H9 (cell line): ENCODE data around the gene ZC3H10. TPM values are rescaled to one million over a fixed set of nuclear protein-coding genes. Genes with fewer than 3 reads are reported as not detected.

Experiments
- DNase-seq: peaks from one replicate; pipeline ENCODE4 v3.0.0-alpha.2; 2017
- H2AFZ ChIP-seq: one replicate; pipeline ENCODE4 v1.6.1; 2013; ENCODE audit warnings: mild to moderate bottlenecking, low read length, control low read depth, moderate library complexity
- H2AK5ac ChIP-seq: 2 replicates; pipeline ENCODE4 v1.6.1; 2013; ENCODE audit warnings: low read length, control low read depth, mixed read lengths; ENCODE audit not compliant: insufficient read length
- H2BK120ac ChIP-seq: one replicate; pipeline ENCODE4 v1.6.1; 2013; ENCODE audit warnings: low read depth, mild to moderate bottlenecking, low read length, control low read depth, inconsistent platforms; ENCODE audit not compliant: poor library complexity, severe bottlenecking
- H2BK12ac ChIP-seq: 2 replicates; pipeline ENCODE4 v1.6.1; 2013; ENCODE audit warnings: low read length, control low read depth, mixed read lengths, low read depth; ENCODE audit not compliant: insufficient read length
- H2BK15ac ChIP-seq: 2 replicates; pipeline ENCODE4 v1.6.1; 2013; ENCODE audit warnings: low read depth, low read length, control low read depth
- H2BK20ac ChIP-seq: one replicate; pipeline ENCODE4 v1.6.1; 2013; ENCODE audit warnings: low read depth, mild to moderate bottlenecking, low read length, control low read depth, inconsistent platforms; ENCODE audit not compliant: poor library complexity, severe bottlenecking
- H2BK5ac ChIP-seq: 2 replicates; pipeline ENCODE4 v1.6.1; 2013; ENCODE audit warnings: low read length, control low read depth, mixed read lengths; ENCODE audit not compliant: insufficient read length
- H3K14ac ChIP-seq: 2 replicates; pipeline ENCODE4 v1.6.1; 2013; ENCODE audit warnings: low read length, control low read depth; ENCODE audit not compliant: insufficient read depth
- H3K18ac ChIP-seq: 2 replicates; pipeline ENCODE4 v1.6.1; 2013; ENCODE audit warnings: low read depth, mild to moderate bottlenecking, mixed read lengths, low read length, control low read depth; ENCODE audit not compliant: insufficient read length
- H3K23ac ChIP-seq: 2 replicates; pipeline ENCODE4 v1.6.1; 2013; ENCODE audit warnings: low read length, control low read depth, mixed read lengths, low read depth; ENCODE audit not compliant: insufficient read length
- H3K23me2 ChIP-seq: 2 replicates; pipeline ENCODE4 v1.6.1; 2013; ENCODE audit warnings: low read depth, mild to moderate bottlenecking, mixed read lengths, low read length, control low read depth; ENCODE audit not compliant: insufficient read length, poor library complexity, severe bottlenecking
- H3K27ac ChIP-seq: 2 replicates; pipeline ENCODE4 v1.5.1; 2013; ENCODE audit warnings: low read length, control low read depth, mixed read lengths, low read depth; ENCODE audit not compliant: insufficient read length
- H3K27me3 ChIP-seq: 2 replicates; pipeline ENCODE4 v1.6.1; 2013; ENCODE audit warnings: low read length, control low read depth, inconsistent platforms; ENCODE audit not compliant: insufficient read depth
- H3K4ac ChIP-seq: 2 replicates; pipeline ENCODE4 v1.6.1; 2013; ENCODE audit warnings: low read depth, mild to moderate bottlenecking, control low read depth, inconsistent platforms, low read length, moderate library complexity
- H3K4me1 ChIP-seq: 2 replicates; pipeline ENCODE4 v1.6.1; 2013; ENCODE audit warnings: low read length, control low read depth, inconsistent platforms; ENCODE audit not compliant: insufficient read depth
- H3K4me2 ChIP-seq: 2 replicates; pipeline ENCODE4 v1.6.1; 2013; ENCODE audit warnings: low read length, control low read depth, mixed read lengths; ENCODE audit not compliant: insufficient read length, insufficient read depth
- H3K56ac ChIP-seq: 2 replicates; pipeline ENCODE4 v1.6.1; 2013; ENCODE audit warnings: low read depth, mild to moderate bottlenecking, mixed read lengths, low read length, control low read depth; ENCODE audit not compliant: insufficient read length
- H3K79me1 ChIP-seq: 2 replicates; pipeline ENCODE4 v1.6.1; 2013; ENCODE audit warnings: low read depth, mild to moderate bottlenecking, moderate library complexity, low read length, control low read depth, inconsistent platforms; ENCODE audit not compliant: insufficient read depth, poor library complexity, severe bottlenecking
- H3K79me2 ChIP-seq: 2 replicates; pipeline ENCODE4 v1.6.1; 2013; ENCODE audit warnings: low read length, control low read depth, inconsistent platforms; ENCODE audit not compliant: insufficient read depth
- H3K9ac ChIP-seq: 2 replicates; pipeline ENCODE4 v1.6.1; 2013; ENCODE audit warnings: low read length, control low read depth, mixed read lengths; ENCODE audit not compliant: insufficient read length; ENCODE audit errors: extremely low read depth
- H3K9me3 ChIP-seq: one replicate; pipeline ENCODE4 v1.6.1; 2013; ENCODE audit warnings: low read depth, low read length, inconsistent platforms; ENCODE audit not compliant: control insufficient read depth
- H3T11ph ChIP-seq: one replicate; pipeline ENCODE4 v1.6.1; 2013; ENCODE audit warnings: mild to moderate bottlenecking, low read length, control low read depth, inconsistent platforms
- H4K20me1 ChIP-seq: one replicate; pipeline ENCODE4 v1.6.1; 2013; ENCODE audit not compliant: control insufficient read depth, insufficient read length, insufficient read depth
- H4K5ac ChIP-seq: 2 replicates; pipeline ENCODE4 v1.6.1; 2013; ENCODE audit warnings: low read depth, mild to moderate bottlenecking, mixed read lengths, low read length, control low read depth; ENCODE audit not compliant: insufficient read length
- H4K8ac ChIP-seq: replicated peaks from 2 replicates; pipeline ENCODE4 v1.6.1; 2013; ENCODE audit warnings: low read length, control low read depth, mixed read lengths, low read depth; ENCODE audit not compliant: insufficient read length
- H4K91ac ChIP-seq: 2 replicates; pipeline ENCODE4 v1.6.1; 2013; ENCODE audit warnings: low read depth, mild to moderate bottlenecking, moderate library complexity, mixed read lengths, low read length, control low read depth; ENCODE audit not compliant: insufficient read length
- H3K27ac Mint-ChIP-seq, 3 experiments: 2 replicates in 2 of 3; 3 replicates in 1 of 3; pipeline ENCODE4 v1.8.0; 2020 to 2021; ENCODE audit warnings: mixed read lengths in 3 of 3, mild to moderate bottlenecking in 1 of 3, moderate library complexity in 1 of 3
- H3K27me3 Mint-ChIP-seq: 2 replicates; pipeline ENCODE4 v1.8.0; 2021; ENCODE audit warnings: low read depth, mild to moderate bottlenecking, moderate library complexity, mixed read lengths
- H3K36me3 Mint-ChIP-seq, 3 experiments: 2 replicates in 2 of 3; 3 replicates in 1 of 3; pipeline ENCODE4 v1.8.0; 2020 to 2021; ENCODE audit warnings: low read depth in 3 of 3, mixed read lengths in 3 of 3; ENCODE audit not compliant: insufficient read depth in 1 of 3
- H3K4me1 Mint-ChIP-seq, 2 experiments: 2 replicates each; pipeline ENCODE4 v1.8.0; 2020; ENCODE audit warnings: mixed read lengths in 2 of 2
- H3K4me3 Mint-ChIP-seq, 2 experiments: 2 replicates in 1 of 2; 3 replicates in 1 of 2; pipeline ENCODE4 v1.8.0; 2020 to 2021; ENCODE audit warnings: mild to moderate bottlenecking in 2 of 2, mixed read lengths in 2 of 2, moderate library complexity in 1 of 2
- H3K9me3 Mint-ChIP-seq, 2 experiments: 2 replicates in 1 of 2; 3 replicates in 1 of 2; pipeline ENCODE4 v1.8.0; 2020; ENCODE audit warnings: mild to moderate bottlenecking in 2 of 2, mixed read lengths in 2 of 2, moderate library complexity in 1 of 2
- WGBS: extraction: QIAGEN DNeasy Blood & Tissue Kit; methylation state at CpG from one replicate; pipeline ENCODE4 v1.1.7; 2013; ENCODE audit warnings: missing lambda C conversion rate, low lambda C conversion rate, mixed read lengths; ENCODE audit not compliant: insufficient read length; ENCODE audit errors: extremely low coverage; 5-methylcytosine and 5-hydroxymethylcytosine counted together
- total RNA-seq: library from RNA; stranded (reverse); gene quantifications from 2 replicates; pipeline ENCODE4 v1.2.1, GENCODE V29; 2021
- TF ChIP-seq, protein P1 (sequence below): fragments of 200-600 bp; sonication (generic); conservative IDR thresholded peaks from 3 replicates; pipeline ENCODE4 v1.8.0; 2021; ENCODE audit warnings: antibody characterized with exemption, mild to moderate bottlenecking

ZC3H10 gene
- total RNA-seq, 1 experiment from 2014 or later: 9.4 TPM

DNA sequence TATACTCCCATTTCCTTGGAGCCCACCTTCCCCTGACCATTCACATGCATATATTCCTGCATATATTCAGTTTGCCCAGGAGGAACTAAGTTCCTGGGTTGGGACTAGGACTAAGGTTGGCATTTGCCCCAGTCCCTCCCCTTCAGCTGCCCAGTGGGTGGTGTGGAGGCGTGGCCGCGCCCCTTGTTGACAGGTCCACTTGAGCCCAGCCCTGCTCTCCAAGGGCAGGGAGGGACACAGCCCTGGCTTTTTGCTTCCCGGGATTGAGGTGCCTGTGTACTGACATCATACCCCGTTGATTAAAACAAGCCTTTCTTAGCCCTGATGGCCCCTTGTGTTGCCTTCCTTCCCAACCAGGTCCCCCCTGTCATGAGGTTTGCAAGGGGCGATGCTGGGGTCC, 30.8 kb upstream of the ZC3H10 start:
- no peak overlapping the region for H3K4me2 ChIP-seq
- no peak overlapping the region for H2AK5ac ChIP-seq
- H4K91ac ChIP-seq: no peak overlapping the region
- H3K27ac Mint-ChIP-seq: 0 out of 7 replicates have a peak overlapping the region, but pooled peaks of 2 of the 3 experiments have one; percentile 53 to 55
- H3T11ph ChIP-seq: no peak overlapping the region
- no peak overlapping the region for H2BK5ac ChIP-seq
- no peak overlapping the region for H2BK12ac ChIP-seq
- peaks cover 0 to 3% of the 10 kb centered on the region in 2 experiments; a peak in 3 of 4 replicates for H3K4me1 Mint-ChIP-seq
- no peak overlapping the region for H2AFZ ChIP-seq
- H3K27me3 ChIP-seq: no peaks in the 10 kb centered on the region
- TF ChIP-seq, protein P1, sequence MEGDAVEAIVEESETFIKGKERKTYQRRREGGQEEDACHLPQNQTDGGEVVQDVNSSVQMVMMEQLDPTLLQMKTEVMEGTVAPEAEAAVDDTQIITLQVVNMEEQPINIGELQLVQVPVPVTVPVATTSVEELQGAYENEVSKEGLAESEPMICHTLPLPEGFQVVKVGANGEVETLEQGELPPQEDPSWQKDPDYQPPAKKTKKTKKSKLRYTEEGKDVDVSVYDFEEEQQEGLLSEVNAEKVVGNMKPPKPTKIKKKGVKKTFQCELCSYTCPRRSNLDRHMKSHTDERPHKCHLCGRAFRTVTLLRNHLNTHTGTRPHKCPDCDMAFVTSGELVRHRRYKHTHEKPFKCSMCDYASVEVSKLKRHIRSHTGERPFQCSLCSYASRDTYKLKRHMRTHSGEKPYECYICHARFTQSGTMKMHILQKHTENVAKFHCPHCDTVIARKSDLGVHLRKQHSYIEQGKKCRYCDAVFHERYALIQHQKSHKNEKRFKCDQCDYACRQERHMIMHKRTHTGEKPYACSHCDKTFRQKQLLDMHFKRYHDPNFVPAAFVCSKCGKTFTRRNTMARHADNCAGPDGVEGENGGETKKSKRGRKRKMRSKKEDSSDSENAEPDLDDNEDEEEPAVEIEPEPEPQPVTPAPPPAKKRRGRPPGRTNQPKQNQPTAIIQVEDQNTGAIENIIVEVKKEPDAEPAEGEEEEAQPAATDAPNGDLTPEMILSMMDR: no peak
- H3K79me2 ChIP-seq: peaks cover 3% of the 10 kb centered on the region; the same call in 1 of the 2 replicates
- no peaks in the 10 kb centered on the region for H3K9me3 ChIP-seq
- H4K5ac ChIP-seq: no peak overlapping the region
- H3K23ac ChIP-seq: no peak overlapping the region
- H3K14ac ChIP-seq: no peak overlapping the region
- H4K20me1 ChIP-seq: no peaks in the 10 kb centered on the region
- no peak for DNase-seq
- H3K27me3 Mint-ChIP-seq: no peaks in the 10 kb centered on the region
- no peak overlapping the region for H2BK120ac ChIP-seq
- no peak overlapping the region for H3K56ac ChIP-seq
- no peak overlapping the region for H2BK15ac ChIP-seq
- H3K18ac ChIP-seq: no peak overlapping the region
- H3K23me2 ChIP-seq: no peaks in the 10 kb centered on the region
- no peak overlapping the region for H2BK20ac ChIP-seq
- WGBS: no CpG with 5 or more reads among the region's 6 CpGs
- H3K9ac ChIP-seq: no peak overlapping the region
- no peak overlapping the region; a peak in 1 of 5 replicates for H3K4me3 Mint-ChIP-seq
- no peak overlapping the region for H3K4ac ChIP-seq
- H3K36me3 Mint-ChIP-seq: peaks cover 36 to 77% (median 73%) of the 10 kb centered on the region in 3 experiments
- no peak overlapping the region for H3K27ac ChIP-seq
- H3K4me1 ChIP-seq: no peaks in the 10 kb centered on the region
- H3K79me1 ChIP-seq: no peaks in the 10 kb centered on the region
- H3K9me3 Mint-ChIP-seq: no peaks in the 10 kb centered on the region
- H4K8ac ChIP-seq: no peak overlapping the region
